ENCODE measurements around the gene TREH. TPM values are rescaled to one million over a fixed set of nuclear protein-coding genes. Genes with fewer than 3 reads are reported as not detected.

The TREH gene
- total and polyA plus RNA-seq, 4 donors: 0.17 to 1.1 (median 0.19) TPM; not detected in 1

DNA sequence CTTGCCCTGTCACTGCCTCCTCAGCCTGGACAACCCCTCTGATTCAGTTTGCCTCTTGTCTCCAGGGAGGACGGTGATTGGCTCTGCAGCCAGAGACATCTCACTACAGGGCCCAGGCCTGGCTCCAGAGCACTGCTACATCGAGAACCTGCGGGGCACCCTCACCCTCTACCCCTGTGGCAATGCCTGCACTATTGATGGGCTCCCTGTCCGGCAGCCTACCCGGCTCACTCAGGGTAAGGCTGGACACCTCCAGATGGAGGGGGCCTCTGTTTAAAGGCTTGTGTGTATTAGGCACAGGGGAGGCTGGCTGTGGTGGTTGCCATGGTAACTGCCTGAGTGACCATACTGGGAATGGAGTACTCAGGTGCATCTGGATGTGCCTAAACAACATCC lies 63.5 kb downstream of the TREH start:
- WGBS, 2 donors: 82 to 89% methylated on average over 5 of the region's 5 CpGs
- no peak overlapping the region for H3K4me3 ChIP-seq
- H3K27me3 ChIP-seq (ENCODE audit: control insufficient read depth in 3 of 3, insufficient read depth in 3 of 3, low read length in 2 of 3): no peaks in the 10 kb centered on the region
- H3K9me3 ChIP-seq (ENCODE audit: control insufficient read depth in 4 of 4, insufficient read depth in 3 of 4, low read length in 3 of 4): no peaks in the 10 kb centered on the region
- no peak overlapping the region for H3K9ac ChIP-seq (ENCODE audit: insufficient read depth in 1 of 2, low read length in 2 of 2)
- peaks cover 8 to 19% (median 14%) of the 10 kb centered on the region in 4 donors for H3K36me3 ChIP-seq (ENCODE audit: control insufficient read depth in 4 of 4, insufficient read depth in 4 of 4, low read length in 4 of 4)
- peak overlapping the region in 1 of 2 donors; percentile 54 for H3K27ac ChIP-seq (ENCODE audit: low read depth in 1 of 2, low read length in 1 of 2)
- H3K4me1 ChIP-seq (ENCODE audit: control insufficient read depth in 5 of 5, insufficient read depth in 5 of 5, low read length in 5 of 5): peaks cover 6 to 49% (median 41%) of the 10 kb centered on the region in 5 donors
- no peak for DNase-seq
- TF ChIP-seq, protein P1, sequence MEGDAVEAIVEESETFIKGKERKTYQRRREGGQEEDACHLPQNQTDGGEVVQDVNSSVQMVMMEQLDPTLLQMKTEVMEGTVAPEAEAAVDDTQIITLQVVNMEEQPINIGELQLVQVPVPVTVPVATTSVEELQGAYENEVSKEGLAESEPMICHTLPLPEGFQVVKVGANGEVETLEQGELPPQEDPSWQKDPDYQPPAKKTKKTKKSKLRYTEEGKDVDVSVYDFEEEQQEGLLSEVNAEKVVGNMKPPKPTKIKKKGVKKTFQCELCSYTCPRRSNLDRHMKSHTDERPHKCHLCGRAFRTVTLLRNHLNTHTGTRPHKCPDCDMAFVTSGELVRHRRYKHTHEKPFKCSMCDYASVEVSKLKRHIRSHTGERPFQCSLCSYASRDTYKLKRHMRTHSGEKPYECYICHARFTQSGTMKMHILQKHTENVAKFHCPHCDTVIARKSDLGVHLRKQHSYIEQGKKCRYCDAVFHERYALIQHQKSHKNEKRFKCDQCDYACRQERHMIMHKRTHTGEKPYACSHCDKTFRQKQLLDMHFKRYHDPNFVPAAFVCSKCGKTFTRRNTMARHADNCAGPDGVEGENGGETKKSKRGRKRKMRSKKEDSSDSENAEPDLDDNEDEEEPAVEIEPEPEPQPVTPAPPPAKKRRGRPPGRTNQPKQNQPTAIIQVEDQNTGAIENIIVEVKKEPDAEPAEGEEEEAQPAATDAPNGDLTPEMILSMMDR (IDR thresholded peaks at IDR 0.05; ENCODE audit: control extremely low read depth, extremely low read depth): no peak
- ATAC-seq (ENCODE audit: insufficient read depth, low FRiP score): no peak

GRCh38 chr11:118615282-118615975 lies 64.0 kb downstream of the TREH start:
- Histone ChIP-seq H3K4me1 (ENCODE audit: control insufficient read depth in 5 of 5, insufficient read depth in 5 of 5, low read length in 5 of 5) (peaks cover under 1 to 47% (median 41%) of the 10 kb centered on the region in 5 donors), H3K36me3 (ENCODE audit: control insufficient read depth in 4 of 4, insufficient read depth in 4 of 4, low read length in 4 of 4) (peaks cover 8 to 19% (median 14%) of the 10 kb centered on the region in 4 donors), H3K9me3 (ENCODE audit: control insufficient read depth in 4 of 4, insufficient read depth in 3 of 4, low read length in 3 of 4) (no peaks in the 10 kb centered on the region), H3K4me3 (no peak overlapping the region), H3K27ac (ENCODE audit: low read depth in 1 of 2, low read length in 1 of 2) (peak overlapping the region in 1 of 2 donors; percentile 54), H3K27me3 (ENCODE audit: control insufficient read depth in 3 of 3, insufficient read depth in 3 of 3, low read length in 2 of 3) (no peaks in the 10 kb centered on the region), H3K9ac (ENCODE audit: insufficient read depth in 1 of 2, low read length in 2 of 2) (no peak overlapping the region)
- 76 to 86% methylated on average over 6 of the region's 6 CpGs for WGBS, 2 donors
- DNase-seq (peak; percentile 59 to 65 (median 63)), ATAC-seq (ENCODE audit: insufficient read depth, low FRiP score) (no peak)
- TF ChIP-seq, protein P1 (IDR thresholded peaks at IDR 0.05; ENCODE audit: control extremely low read depth, extremely low read depth): no peak

- H3K36me3 ChIP-seq (ENCODE audit: control insufficient read depth in 4 of 4, insufficient read depth in 4 of 4, low read length in 4 of 4): peaks cover 8 to 19% (median 12%) of the 10 kb centered on the region in 4 donors
- H3K9me3 ChIP-seq (ENCODE audit: control insufficient read depth in 4 of 4, insufficient read depth in 3 of 4, low read length in 3 of 4): no peaks in the 10 kb centered on the region
- ATAC-seq (ENCODE audit: insufficient read depth, low FRiP score): no peak
- H3K4me1 ChIP-seq (ENCODE audit: control insufficient read depth in 5 of 5, insufficient read depth in 5 of 5, low read length in 5 of 5): peaks cover 0 to 48% (median 37%) of the 10 kb centered on the region in 5 donors
- peak overlapping the region in 1 of 2 donors; percentile 71 for H3K27ac ChIP-seq (ENCODE audit: low read depth in 1 of 2, low read length in 1 of 2)
- peaks cover 0 to 4% (median 0%) of the 10 kb centered on the region in 3 donors for H3K27me3 ChIP-seq (ENCODE audit: control insufficient read depth in 3 of 3, insufficient read depth in 3 of 3, low read length in 2 of 3)
- H3K4me3 ChIP-seq: no peak overlapping the region
- H3K9ac ChIP-seq (ENCODE audit: insufficient read depth in 1 of 2, low read length in 2 of 2): no peak overlapping the region
- TF ChIP-seq, protein P1 (IDR thresholded peaks at IDR 0.05; ENCODE audit: control extremely low read depth, extremely low read depth): no peak
- DNase-seq: no peak
- WGBS, 2 donors: 85 to 89% methylated on average over 7 of the region's 7 CpGs
Measured at GRCh38 chr11:118614511-118614910, 64.9 kb downstream of the TREH start.

Measured in lung (tissue), 12 donors.